Erythroblast (primary cell): Measurements from ENCODE around the gene MYL12A.

ENCODE experiments used
- GATA1 ChIP-seq: IDR thresholded peaks from 2 replicates; pipeline ENCODE4 v1.6.1; 2011; ENCODE audit warnings: low read depth, mild to moderate bottlenecking, control low read depth, low read length, moderate library complexity
- POLR2A ChIP-seq: IDR thresholded peaks from 2 replicates; pipeline ENCODE4 v1.6.1; 2011; ENCODE audit warnings: mild to moderate bottlenecking, low read length

GRCh38 chr18:3269914-3270299 lies 22.3 kb downstream of the MYL12A start:
- no peak for TF ChIP-seq GATA1
- no peak for TF ChIP-seq POLR2A
